K562 (cell line): ENCODE data around the gene KCNQ4. TPM values are rescaled to one million over a fixed set of nuclear protein-coding genes. Genes with fewer than 3 reads are reported as not detected.

Experiments
- ARID3B ChIP-seq: fragments of 250-450 bp; sonication (Bioruptor Pico); IDR thresholded peaks from 2 replicates; pipeline ENCODE4 v1.4.0; 2020; ENCODE audit warnings: borderline replicate concordance
- ATF1 ChIP-seq, 2 experiments: fragments of 450-650 bp in 1 of 2; IDR thresholded peaks; 2 replicates each; pipeline ENCODE4 v1.6.1; 2016; ENCODE audit warnings: missing compliant biosample characterization in 1 of 2, missing genetic modification characterization in 1 of 2
- EHMT2 ChIP-seq: fragments of 450-650 bp; IDR thresholded peaks from 2 replicates; pipeline ENCODE4 v1.6.1; 2018; ENCODE audit warnings: antibody characterized with exemption
- ETV6 ChIP-seq, 3 experiments: fragments of 150-350 bp in 1 of 3; sonication (generic) in 1 of 3; formaldehyde crosslinking in 1 of 3; IDR thresholded peaks; 2 replicates each; pipeline versions ENCODE4 v1.6.1 to v1.8.0; 2014 to 2022; ENCODE audit warnings: borderline replicate concordance in 2 of 3, low read depth in 2 of 3, antibody characterized with exemption in 1 of 3, low read length in 1 of 3, mild to moderate bottlenecking in 1 of 3, missing genetic modification reagents in 1 of 3
- FOSL1 ChIP-seq: fragments of 200-800 bp; sonication (Bioruptor generic); conservative IDR thresholded peaks from 2 replicates; pipeline ENCODE4 v1.6.1; 2016; ENCODE audit warnings: missing genetic modification characterization, missing compliant biosample characterization
- HDAC8 ChIP-seq: fragments of 450-650 bp; IDR thresholded peaks from 2 replicates; pipeline ENCODE4 v1.6.1; 2016; ENCODE audit warnings: mild to moderate bottlenecking, missing genetic modification characterization, moderate library complexity, missing compliant biosample characterization
- KDM1A ChIP-seq, 2 experiments: fragments of 450-650 bp; IDR thresholded peaks; 2 replicates each; pipeline ENCODE4 v1.6.1; 2016; ENCODE audit warnings: mild to moderate bottlenecking in 2 of 2
- LARP7 ChIP-seq: fragments of 450-650 bp; IDR thresholded peaks from 2 replicates; pipeline ENCODE4 v1.6.1; 2016
- MAFG ChIP-seq: fragments of 450-650 bp; conservative IDR thresholded peaks from 2 replicates; pipeline ENCODE4 v1.6.1; 2016; ENCODE audit warnings: missing genetic modification characterization, missing compliant biosample characterization
- MLX ChIP-seq, 2 experiments: fragments of 450-650 bp in 1 of 2; sonication (generic) in 1 of 2; formaldehyde crosslinking; conservative IDR thresholded peaks; 2 replicates each; pipeline versions ENCODE4 v1.4.0 to v1.8.1; 2020 to 2022; ENCODE audit warnings: mild to moderate bottlenecking in 1 of 2, missing genetic modification reagents in 1 of 2
- MTA3 ChIP-seq: fragments of 450-650 bp; formaldehyde crosslinking; IDR thresholded peaks from 2 replicates; pipeline ENCODE4 v1.6.1; 2017; ENCODE audit warnings: mild to moderate bottlenecking, borderline replicate concordance
- NFXL1 ChIP-seq: fragments of 450-650 bp; formaldehyde crosslinking; IDR thresholded peaks from 2 replicates; pipeline ENCODE4 v1.4.0; 2021; ENCODE audit warnings: mild to moderate bottlenecking
- OTX1 ChIP-seq: fragments of 450-650 bp; formaldehyde crosslinking; IDR thresholded peaks from 2 replicates; pipeline ENCODE4 v1.4.0; 2022; ENCODE audit warnings: mild to moderate bottlenecking
- POLR2H ChIP-seq: IDR thresholded peaks from 2 replicates; pipeline ENCODE4 v1.6.1; 2016; ENCODE audit warnings: missing genetic modification characterization, low read depth, mild to moderate bottlenecking, control low read depth, missing compliant biosample characterization, moderate library complexity
- RCOR1 ChIP-seq, 2 experiments: IDR thresholded peaks; 2 replicates each; pipeline ENCODE4 v1.6.1; 2012; ENCODE audit warnings: low read depth in 2 of 2, low read length in 2 of 2, borderline replicate concordance in 1 of 2, improper control_type of control experiment in 1 of 2
- TFAM ChIP-seq: fragments of 250-450 bp; sonication (Bioruptor Pico); conservative IDR thresholded peaks from 2 replicates; pipeline ENCODE4 v1.5.0; 2021; ENCODE audit warnings: mild to moderate bottlenecking, moderate library complexity
- THRB ChIP-seq: fragments of 450-650 bp; formaldehyde crosslinking; conservative IDR thresholded peaks from 2 replicates; pipeline ENCODE4 v1.4.0; 2022; ENCODE audit warnings: mild to moderate bottlenecking, missing genetic modification characterization
- ZFP91 ChIP-seq: sonication (generic); formaldehyde crosslinking; IDR thresholded peaks from 2 replicates; pipeline ENCODE4 v1.8.0; 2022; ENCODE audit warnings: mild to moderate bottlenecking, missing genetic modification reagents
- ZNF134 ChIP-seq: fragments of 250-450 bp; sonication (Bioruptor Pico); conservative IDR thresholded peaks from 2 replicates; pipeline ENCODE4 v1.4.0; 2020
- ZNF311 ChIP-seq: fragments of 250-450 bp; sonication (Bioruptor Pico); IDR thresholded peaks from 2 replicates; pipeline ENCODE4 v1.4.0; 2020; ENCODE audit warnings: mild to moderate bottlenecking, moderate library complexity
- ZNF444 ChIP-seq: fragments of 250-450 bp; sonication (Bioruptor Pico); IDR thresholded peaks from 2 replicates; pipeline ENCODE4 v1.4.0; 2020; ENCODE audit warnings: mild to moderate bottlenecking, moderate library complexity
- ZNF583 ChIP-seq: fragments of 250-450 bp; sonication (Bioruptor Pico); IDR thresholded peaks from 2 replicates; pipeline ENCODE4 v1.4.0; 2020
- ZNF717 ChIP-seq: fragments of 250-450 bp; sonication (Bioruptor Pico); IDR thresholded peaks from 2 replicates; pipeline ENCODE4 v1.5.0; 2021
- polyA plus RNA-seq, 8 experiments: library from polyadenylated mRNA; depleted of rRNA in 4 of 8; stranded (reverse) in 5 of 8; unstranded in 3 of 8; fragments of >200 nt; fragmentation: Nextera tagmentation in 2 of 8; fragmentation: Illumina TruSeq in 1 of 8; extraction: Ambion mirVana in 2 of 8; extraction: Trizol in 1 of 8; gene quantifications; 2 replicates each; pipeline versions ENCODE4 v1.2.1 to v1.2.3, GENCODE V29; 2011 to 2014; ENCODE audit warnings: inconsistent platforms in 1 of 8, missing spikeins in 1 of 8
- total RNA-seq, 7 experiments: library from RNA; depleted of rRNA in 6 of 7; stranded (reverse); fragments of >200 nt in 6 of 7; fragmentation: Illumina TruSeq in 2 of 7; extraction: Trizol in 2 of 7; gene quantifications; 2 replicates each; pipeline versions ENCODE4 v1.2.1 to v1.2.3, GENCODE V29; 2011 to 2021; ENCODE audit warnings: low replicate concordance in 1 of 7

The KCNQ4 gene
- total and polyA plus RNA-seq, 9 of the 15 experiments (the other 6 are each of a cell fraction or from before 2014, with no cell fraction given): 0.07 to 4.1 (median 0.79) TPM

- TF ChIP-seq THRB (CRISPR knock-in tag) (no peak), MAFG (tag) (no peak), EHMT2 (peak; percentile 59; the same call in 1 of the 2 replicates), MLX (CRISPR knock-in tag; conservative IDR thresholded peaks at IDR 0.05) (no peak), POLR2H (tag) (no peak), ZNF444 (CRISPR knock-in tag) (no peak), ZNF311 (no peak), ETV6 (IDR thresholded peaks at IDR 0.05; ENCODE audit: borderline replicate concordance in 1 of 2, low read depth in 2 of 2, low read length in 1 of 2) (no peak), ETV6 (CRISPR knock-in tag; IDR thresholded peaks at IDR 0.05; ENCODE audit: borderline replicate concordance) (no peak), MTA3 (peak; percentile 89), KDM1A (IDR thresholded peaks at IDR 0.05) (no peak; a peak in 1 of 4 replicates), OTX1 (CRISPR knock-in tag) (no peak), ZFP91 (CRISPR knock-in tag) (no peak), ATF1 (CRISPR knock-in tag; IDR thresholded peaks at IDR 0.05) (no peak), ATF1 (tag; IDR thresholded peaks at IDR 0.05) (peak; percentile 12; the same call in 1 of the 2 replicates), ARID3B (CRISPR knock-in tag) (no peak), ZNF134 (no peak), NFXL1 (CRISPR knock-in tag) (no peak), ZNF583 (CRISPR knock-in tag) (peak; percentile 28; the same call in 1 of the 2 replicates), TFAM (CRISPR knock-in tag) (no peak), LARP7 (no peak), HDAC8 (tag) (no peak), RCOR1 (IDR thresholded peaks at IDR 0.05; ENCODE audit: borderline replicate concordance in 1 of 2, low read depth in 2 of 2, low read length in 2 of 2) (peak; percentile 9 to 68; a peak in 1 of 4 replicates), FOSL1 (peak; percentile 41; the same call in 1 of the 2 replicates), ZNF717 (CRISPR knock-in tag) (no peak)
Observed at GRCh38 chr1:40840526-40841323, 57.1 kb downstream of the KCNQ4 start (continued).
